OCI-LY1 (cell line): ENCODE measurements around the gene EPC2.

Source experiments
- H2AFZ ChIP-seq: fragments of 200-600 bp; sonication (generic), shearing (Covaris generic); 2 replicates; pipeline ENCODE4 v1.6.0; 2014; ENCODE audit warnings: antibody characterized with exemption, mild to moderate bottlenecking, low read length
- H3F3A ChIP-seq: fragments of 200-600 bp; sonication (generic), shearing (Covaris generic); 2 replicates; pipeline ENCODE4 v1.6.0; 2014; ENCODE audit warnings: mild to moderate bottlenecking, antibody characterized with exemption, low read length, moderate library complexity; ENCODE audit not compliant: insufficient read depth
- H3K27ac ChIP-seq: fragments of 200-600 bp; sonication (generic); 2 replicates; pipeline ENCODE4 v1.5.1; 2014; ENCODE audit warnings: low read length, mixed run types, mild to moderate bottlenecking, low read depth; ENCODE audit not compliant: poor library complexity, severe bottlenecking
- H3K27me3 ChIP-seq: fragments of 200-600 bp; sonication (generic); 2 replicates; pipeline ENCODE4 v1.6.0; 2014; ENCODE audit warnings: antibody characterized with exemption, mild to moderate bottlenecking, low read length, moderate library complexity; ENCODE audit not compliant: insufficient read depth
- H3K36me3 ChIP-seq: fragments of 200-600 bp; sonication (generic); 2 replicates; pipeline ENCODE4 v1.6.1; 2014; ENCODE audit warnings: mild to moderate bottlenecking, antibody characterized with exemption, low read length, moderate library complexity, mixed read lengths; ENCODE audit not compliant: insufficient read depth
- H3K4me1 ChIP-seq: fragments of 200-600 bp; sonication (generic); 2 replicates; pipeline ENCODE4 v1.5.1; 2014; ENCODE audit warnings: mild to moderate bottlenecking, low read length, moderate library complexity; ENCODE audit not compliant: insufficient read depth, severe bottlenecking
- H3K4me2 ChIP-seq: fragments of 200-600 bp; sonication (generic), shearing (Covaris generic); 2 replicates; pipeline ENCODE4 v1.6.1; 2014; ENCODE audit warnings: low read length
- H3K4me3 ChIP-seq: fragments of 200-600 bp; sonication (generic); 2 replicates; pipeline ENCODE4 v1.5.1; 2014; ENCODE audit warnings: low read length, low read depth, mild to moderate bottlenecking, mixed read lengths; ENCODE audit not compliant: poor library complexity, severe bottlenecking
- H3K79me2 ChIP-seq: fragments of 200-600 bp; shearing (Covaris generic); 2 replicates; pipeline ENCODE4 v1.6.1; 2016; ENCODE audit warnings: mixed run types, low read length, mixed read lengths; ENCODE audit not compliant: insufficient read depth
- H3K9ac ChIP-seq: fragments of 200-600 bp; sonication (generic), shearing (Covaris generic); 2 replicates; pipeline ENCODE4 v1.6.1; 2014; ENCODE audit warnings: mild to moderate bottlenecking, low read length, mixed read lengths
- H3K9me2 ChIP-seq: fragments of 200-600 bp; sonication (generic), shearing (Covaris generic); 2 replicates; pipeline ENCODE4 v1.6.1; 2014; ENCODE audit warnings: low read depth, mild to moderate bottlenecking, low read length, mixed read lengths
- H3K9me3 ChIP-seq: fragments of 200-600 bp; shearing (Covaris generic); 2 replicates; pipeline ENCODE4 v1.6.1; 2014; ENCODE audit warnings: low read length, mixed read lengths
- H4K20me1 ChIP-seq: fragments of 200-600 bp; sonication (generic), shearing (Covaris generic); 2 replicates; pipeline ENCODE4 v1.6.0; 2016; ENCODE audit warnings: mild to moderate bottlenecking, low read length; ENCODE audit not compliant: insufficient read depth
- CTCF ChIP-seq: fragments of 200-600 bp; sonication (generic), shearing (Covaris generic); IDR thresholded peaks from 2 replicates; pipeline ENCODE4 v1.5.1; 2017; ENCODE audit warnings: mild to moderate bottlenecking, antibody characterized with exemption, low read length, moderate library complexity, mixed read lengths
- EZH2 ChIP-seq: fragments of 200-600 bp; sonication (generic), shearing (Covaris generic); IDR thresholded peaks from 2 replicates; pipeline ENCODE4 v1.8.0; 2017; ENCODE audit warnings: borderline replicate concordance, mixed run types, mild to moderate bottlenecking, antibody characterized with exemption, low read length, moderate library complexity, mixed read lengths

EPC2 gene

GRCh38 chr2:148642112-148642744 is 2.3 kb upstream of the EPC2 start:
- H4K20me1 ChIP-seq = no peaks in the 10 kb centered on the region
- H3K9me3 ChIP-seq = no peaks in the 10 kb centered on the region
- H3K36me3 ChIP-seq = no peaks in the 10 kb centered on the region
- no peak overlapping the region for H3K4me2 ChIP-seq
- no peak overlapping the region for H2AFZ ChIP-seq
- no peaks in the 10 kb centered on the region for H3K27me3 ChIP-seq
- peaks cover 13% of the 10 kb centered on the region for H3K79me2 ChIP-seq
- no peaks in the 10 kb centered on the region for H3F3A ChIP-seq
- H3K9me2 ChIP-seq = no peaks in the 10 kb centered on the region
- no peak for TF ChIP-seq EZH2
- no peak for TF ChIP-seq CTCF
- H3K27ac ChIP-seq = no peak overlapping the region
- H3K9ac ChIP-seq = no peak overlapping the region
- H3K4me3 ChIP-seq = no peak overlapping the region
- H3K4me1 ChIP-seq = peaks cover 16% of the 10 kb centered on the region

DNA sequence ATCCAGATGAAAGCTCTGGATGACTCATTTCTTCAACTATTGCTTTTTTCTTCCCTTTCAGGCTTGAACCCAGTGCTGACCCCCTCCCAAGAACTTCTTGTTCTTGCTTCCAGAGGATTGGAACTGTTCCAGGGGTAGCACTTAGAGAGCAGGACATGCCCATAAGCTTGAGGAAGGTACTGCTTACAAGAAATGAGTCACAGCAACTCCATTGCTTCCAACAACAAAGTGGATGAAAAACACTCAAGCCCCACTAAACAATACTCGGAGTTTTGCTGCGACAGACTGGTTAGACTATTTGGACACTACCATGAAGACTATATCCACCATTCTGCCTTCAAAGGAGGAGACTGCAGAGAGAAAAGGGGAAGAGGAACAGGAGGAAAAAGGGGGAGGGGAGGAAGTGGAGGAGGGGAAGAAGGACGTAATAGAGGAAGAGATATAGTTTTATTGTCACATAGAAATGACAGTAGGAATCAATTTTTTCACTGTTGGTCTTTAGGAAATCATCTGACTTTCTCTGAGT is 1.6 kb upstream of the EPC2 start:
- Histone ChIP-seq H4K20me1 (no peaks in the 10 kb centered on the region), H3K27me3 (no peaks in the 10 kb centered on the region), H3K9me2 (no peaks in the 10 kb centered on the region), H3K27ac (no peak overlapping the region), H3K79me2 (peaks cover 18% of the 10 kb centered on the region), H3K36me3 (no peaks in the 10 kb centered on the region), H3K4me3 (no peak overlapping the region), H3K4me2 (no peak overlapping the region; the same call in 1 of the 2 replicates), H3K4me1 (peaks cover 16% of the 10 kb centered on the region), H3K9me3 (no peaks in the 10 kb centered on the region), H3K9ac (no peak overlapping the region), H3F3A (no peaks in the 10 kb centered on the region), H2AFZ (no peak overlapping the region)
- no peak for TF ChIP-seq EZH2

DNA sequence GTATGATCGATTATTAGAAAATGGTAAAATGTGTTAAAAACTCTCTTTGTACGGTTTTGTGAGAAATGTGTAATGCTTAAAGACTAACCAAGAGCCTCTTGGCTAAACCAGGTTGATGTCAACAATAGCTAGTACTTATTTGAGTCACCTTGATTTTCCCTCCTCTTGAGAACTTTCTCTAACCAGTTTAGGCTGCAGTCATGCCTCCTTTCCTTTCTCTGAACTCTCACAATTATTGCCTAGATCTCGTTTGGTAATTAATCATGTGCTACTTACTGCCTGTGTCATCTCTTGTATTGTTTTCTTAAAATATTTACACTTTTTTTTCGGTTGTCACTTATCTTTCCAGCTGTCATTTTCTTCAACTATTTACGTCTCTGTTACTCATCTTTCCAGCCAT is 1.1 kb upstream of the EPC2 start:
- Histone ChIP-seq H3K4me1 (peaks cover 16% of the 10 kb centered on the region), H3K9me2 (no peaks in the 10 kb centered on the region), H3K9me3 (no peaks in the 10 kb centered on the region), H4K20me1 (no peaks in the 10 kb centered on the region), H2AFZ (no peak overlapping the region), H3F3A (no peaks in the 10 kb centered on the region), H3K9ac (peak overlapping the region; percentile 79; the same call in 1 of the 2 replicates), H3K27ac (no peak overlapping the region), H3K4me3 (peak overlapping the region; percentile 81), H3K36me3 (no peaks in the 10 kb centered on the region), H3K4me2 (peak overlapping the region; percentile 87), H3K79me2 (peaks cover 23% of the 10 kb centered on the region), H3K27me3 (no peaks in the 10 kb centered on the region)
- TF ChIP-seq EZH2 (no peak), CTCF (no peak)
